GM23338 (cell line): ENCODE results near the gene AKR1C8. TPM values are rescaled to one million over a fixed set of nuclear protein-coding genes. Genes with fewer than 3 reads are reported as not detected.

Source experiments
- ATAC-seq: fragments of 200-7000 bp; cut with Tn5 transposase; 3 replicates; pipeline ENCODE4 v1.9.1; 2020
- DNase-seq: peaks from one replicate; pipeline ENCODE4 v3.0.0-alpha.2; 2015; ENCODE audit warnings: low spot score
- H2AFZ ChIP-seq: fragments of 200-600 bp; sonication (generic); 2 replicates; pipeline ENCODE4 v1.8.0; 2016; ENCODE audit warnings: antibody characterized with exemption, mild to moderate bottlenecking, moderate library complexity
- H3F3A ChIP-seq: fragments of 200-600 bp; sonication (generic); replicated peaks from 2 replicates; pipeline ENCODE4 v1.8.0; 2017; ENCODE audit warnings: antibody characterized with exemption, mixed run types, low read depth
- H3K27ac ChIP-seq: fragments of 200-600 bp; sonication (generic); 2 replicates; pipeline ENCODE4 v1.6.1; 2016; ENCODE audit warnings: low read depth
- H3K27me3 ChIP-seq: fragments of 200-600 bp; sonication (generic); 2 replicates; pipeline ENCODE4 v1.8.0; 2016; ENCODE audit warnings: mild to moderate bottlenecking, mixed run types, moderate library complexity; ENCODE audit not compliant: insufficient read depth
- H3K36me3 ChIP-seq: fragments of 200-600 bp; sonication (generic); 2 replicates; pipeline ENCODE4 v1.8.0; 2016; ENCODE audit warnings: mild to moderate bottlenecking; ENCODE audit not compliant: insufficient read depth
- H3K4me1 ChIP-seq: fragments of 200-600 bp; sonication (generic); 2 replicates; pipeline ENCODE4 v1.8.0; 2016; ENCODE audit warnings: mild to moderate bottlenecking, moderate library complexity; ENCODE audit not compliant: insufficient read depth
- H3K4me2 ChIP-seq: fragments of 200-600 bp; sonication (generic); 2 replicates; pipeline ENCODE4 v1.7.1; 2017; ENCODE audit warnings: mixed run types
- H3K4me3 ChIP-seq: fragments of 200-600 bp; sonication (generic); 2 replicates; pipeline ENCODE4 v1.6.1; 2016; ENCODE audit warnings: mixed run types
- H3K79me2 ChIP-seq: fragments of 200-600 bp; sonication (generic); replicated peaks from 2 replicates; pipeline ENCODE4 v1.8.0; 2017; ENCODE audit warnings: mild to moderate bottlenecking; ENCODE audit not compliant: insufficient read depth
- H3K9me2 ChIP-seq: fragments of 200-600 bp; sonication (generic); 2 replicates; pipeline ENCODE4 v1.8.0; 2017; ENCODE audit not compliant: insufficient read depth
- H4K20me1 ChIP-seq: fragments of 200-600 bp; sonication (generic); replicated peaks from 2 replicates; pipeline ENCODE4 v1.8.0; 2017; ENCODE audit warnings: mild to moderate bottlenecking; ENCODE audit not compliant: insufficient read depth
- H3K27ac Mint-ChIP-seq: 2 replicates; pipeline ENCODE4 v1.8.0; 2020; ENCODE audit warnings: inconsistent platforms, mild to moderate bottlenecking, moderate library complexity, mixed read lengths
- H3K27me3 Mint-ChIP-seq: 3 replicates; pipeline ENCODE4 v1.8.0; 2022; ENCODE audit warnings: low read depth, mild to moderate bottlenecking, moderate library complexity, mixed read lengths, inconsistent platforms; ENCODE audit not compliant: insufficient read depth, poor library complexity
- H3K36me3 Mint-ChIP-seq: 3 replicates; pipeline ENCODE4 v1.8.0; 2021; ENCODE audit warnings: low read depth, mild to moderate bottlenecking, inconsistent platforms, moderate library complexity, mixed read lengths
- H3K4me1 Mint-ChIP-seq: 3 replicates; pipeline ENCODE4 v1.8.0; 2020; ENCODE audit warnings: mild to moderate bottlenecking, inconsistent platforms, mixed read lengths
- H3K4me3 Mint-ChIP-seq: 3 replicates; pipeline ENCODE4 v1.8.0; 2021; ENCODE audit warnings: moderate library complexity, mild to moderate bottlenecking, inconsistent platforms, mixed read lengths
- H3K9me3 Mint-ChIP-seq: 3 replicates; pipeline ENCODE4 v1.8.0; 2020; ENCODE audit warnings: moderate library complexity, mild to moderate bottlenecking, inconsistent platforms, mixed read lengths
- CREB1 ChIP-seq: fragments of 250-450 bp; sonication (Bioruptor Pico); IDR thresholded peaks from 2 replicates; pipeline ENCODE4 v1.5.0; 2020; ENCODE audit warnings: low read depth, mild to moderate bottlenecking, moderate library complexity
- ETS1 ChIP-seq: IDR thresholded peaks from 2 replicates; pipeline ENCODE4 v1.6.1; 2016; ENCODE audit warnings: antibody characterized with exemption
- EZH2 ChIP-seq: fragments of 200-600 bp; sonication (generic); IDR thresholded peaks from one replicate; pipeline ENCODE4 v1.8.0; 2017; ENCODE audit warnings: antibody characterized with exemption, mild to moderate bottlenecking, low read depth; ENCODE audit not compliant: unreplicated experiment
- EZH2phosphoT487 ChIP-seq: fragments of 200-600 bp; sonication (generic); IDR thresholded peaks from one replicate; pipeline ENCODE4 v1.8.1; 2018; ENCODE audit warnings: antibody characterized with exemption; ENCODE audit not compliant: unreplicated experiment
- JUNB ChIP-seq: IDR thresholded peaks from one replicate; pipeline ENCODE4 v1.6.1; 2016; ENCODE audit warnings: antibody characterized with exemption; ENCODE audit not compliant: unreplicated experiment
- NANOG ChIP-seq: IDR thresholded peaks from 2 replicates; pipeline ENCODE4 v1.6.1; 2016; ENCODE audit warnings: antibody characterized with exemption, borderline replicate concordance
- POLR2AphosphoS5 ChIP-seq: IDR thresholded peaks from 2 replicates; pipeline ENCODE4 v1.6.1; 2016; ENCODE audit warnings: antibody characterized with exemption, low read depth
- REST ChIP-seq: IDR thresholded peaks from one replicate; pipeline ENCODE4 v1.6.1; 2018; ENCODE audit warnings: antibody characterized with exemption; ENCODE audit not compliant: unreplicated experiment
- ZNF114 ChIP-seq: fragments of 250-450 bp; sonication (Bioruptor Pico); IDR thresholded peaks from 2 replicates; pipeline ENCODE4 v1.5.0; 2020; ENCODE audit warnings: mild to moderate bottlenecking, moderate library complexity
- ZNF331 ChIP-seq: fragments of 250-450 bp; sonication (Bioruptor Pico); IDR thresholded peaks from 2 replicates; pipeline ENCODE4 v1.5.0; 2020; ENCODE audit warnings: low read depth, mild to moderate bottlenecking, moderate library complexity
- polyA plus RNA-seq: library from polyadenylated mRNA; unstranded; fragments of >200 nt; fragmentation: Nextera tagmentation; extraction: Ambion mirVana; gene quantifications from 2 replicates; pipeline ENCODE4 v1.2.1, GENCODE V29; 2016
- total RNA-seq: library from RNA; depleted of rRNA; stranded (reverse); fragments of >200 nt; shearing (Covaris generic); gene quantifications from 2 replicates; pipeline ENCODE4 v1.2.3, GENCODE V29; 2014

Gene AKR1C8
- total and polyA plus RNA-seq, 2 experiments from 2014 or later: not detected

DNA sequence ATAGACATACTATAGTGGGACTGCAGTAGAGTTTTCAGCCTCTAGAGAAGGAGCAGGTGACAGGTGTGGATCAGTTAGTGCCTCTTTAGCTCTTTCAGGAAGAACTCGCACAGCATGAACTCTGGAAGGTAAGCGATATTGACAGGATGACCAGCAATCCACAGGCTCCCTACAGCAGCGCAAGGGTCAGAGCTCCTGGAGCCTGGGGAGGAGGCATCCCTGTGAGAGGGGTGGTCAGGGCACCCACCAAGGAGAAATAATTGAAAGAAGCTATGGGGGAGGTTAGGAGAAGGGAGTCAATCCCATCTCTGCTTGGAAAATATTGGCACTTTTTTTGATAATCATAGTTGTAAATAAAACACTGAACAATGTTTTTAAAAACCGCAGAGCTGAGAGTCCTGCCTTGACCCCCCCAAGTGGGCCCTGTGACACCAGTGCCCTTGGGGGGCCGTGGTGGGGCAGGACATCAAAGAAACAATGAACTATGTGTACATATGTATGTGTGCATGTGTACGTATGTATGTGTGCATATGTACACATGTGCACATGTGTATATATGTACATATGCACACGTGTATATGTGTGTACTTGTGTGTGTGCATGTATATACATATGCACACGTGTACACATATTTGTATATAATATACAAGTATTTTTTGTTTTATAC is 77.0 kb downstream of the AKR1C8 start:
- H3K4me1 Mint-ChIP-seq: no peaks in the 10 kb centered on the region
- H3F3A ChIP-seq: no peaks in the 10 kb centered on the region
- no peaks in the 10 kb centered on the region for H3K27me3 ChIP-seq
- H3K36me3 ChIP-seq: 0 out of 2 replicates have a peak, but pooled peaks cover 2% of the 10 kb centered on the region
- no peak for ATAC-seq
- no peaks in the 10 kb centered on the region for H3K4me1 ChIP-seq
- no peak overlapping the region for H3K4me3 Mint-ChIP-seq
- no peak overlapping the region for H3K27ac ChIP-seq
- H3K79me2 ChIP-seq: no peaks in the 10 kb centered on the region
- H2AFZ ChIP-seq: no peak overlapping the region
- no peak overlapping the region for H3K4me2 ChIP-seq
- H3K36me3 Mint-ChIP-seq: peaks cover 15% of the 10 kb centered on the region; the same call in 2 of the 3 replicates
- H3K4me3 ChIP-seq: no peak overlapping the region
- no peaks in the 10 kb centered on the region for H3K9me2 ChIP-seq
- H3K27ac Mint-ChIP-seq: no peak overlapping the region
- H4K20me1 ChIP-seq: no peaks in the 10 kb centered on the region
- H3K9me3 Mint-ChIP-seq: peaks cover 33% of the 10 kb centered on the region
- H3K27me3 Mint-ChIP-seq: no peaks in the 10 kb centered on the region
- no peak for DNase-seq
- TF ChIP-seq ETS1 (no peak), EZH2 (no peak)

DNA sequence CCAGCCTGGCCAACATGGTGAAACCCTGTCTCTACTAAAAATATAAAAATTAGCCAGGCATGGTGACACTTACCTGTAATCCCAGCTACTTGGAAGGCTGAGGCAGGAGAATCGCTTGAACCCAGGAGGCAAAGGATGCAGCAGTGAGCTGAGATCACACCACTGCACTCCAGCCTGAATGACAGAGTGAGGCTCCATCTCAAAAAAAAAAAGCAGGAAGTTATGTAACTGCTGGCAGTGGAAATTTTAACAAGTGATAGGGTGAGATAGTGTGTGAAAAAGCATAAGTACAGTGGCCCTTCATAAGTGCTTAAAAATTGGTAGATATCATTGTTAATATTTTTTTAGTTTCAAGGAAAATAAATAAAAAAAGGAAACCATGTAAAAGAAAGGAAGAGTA is 78.4 kb downstream of the AKR1C8 start:
- H3K36me3 Mint-ChIP-seq: peaks cover 15% of the 10 kb centered on the region; the same call in 2 of the 3 replicates
- no peak overlapping the region for H3K27ac Mint-ChIP-seq
- no peaks in the 10 kb centered on the region for H3K79me2 ChIP-seq
- ATAC-seq (no peak), DNase-seq (no peak)
- H3F3A ChIP-seq: no peaks in the 10 kb centered on the region
- H3K4me2 ChIP-seq: no peak overlapping the region
- 0 out of 2 replicates have a peak, but pooled peaks cover 2% of the 10 kb centered on the region for H3K36me3 ChIP-seq
- no peaks in the 10 kb centered on the region for H4K20me1 ChIP-seq
- no peaks in the 10 kb centered on the region for H3K9me2 ChIP-seq
- no peak overlapping the region for H3K27ac ChIP-seq
- H2AFZ ChIP-seq: no peak overlapping the region
- no peaks in the 10 kb centered on the region for H3K27me3 Mint-ChIP-seq
- H3K4me3 ChIP-seq: no peak overlapping the region
- peaks cover 32% of the 10 kb centered on the region for H3K9me3 Mint-ChIP-seq
- H3K27me3 ChIP-seq: no peaks in the 10 kb centered on the region
- no peak overlapping the region for H3K4me3 Mint-ChIP-seq
- no peaks in the 10 kb centered on the region for H3K4me1 ChIP-seq
- no peaks in the 10 kb centered on the region for H3K4me1 Mint-ChIP-seq
- TF ChIP-seq NANOG: no peak

- DNase-seq: no peak
- no peak for ATAC-seq
- Histone ChIP-seq H3K4me3 (no peak overlapping the region), H3K79me2 (no peaks in the 10 kb centered on the region), H3K9me2 (no peaks in the 10 kb centered on the region), H3K4me1 (no peaks in the 10 kb centered on the region), H3K4me2 (no peak overlapping the region), H3K36me3 (0 out of 2 replicates have a peak, but pooled peaks cover 2% of the 10 kb centered on the region), H3K27me3 (no peaks in the 10 kb centered on the region), H4K20me1 (no peaks in the 10 kb centered on the region), H3F3A (no peaks in the 10 kb centered on the region), H3K27ac (no peak overlapping the region), H2AFZ (no peak overlapping the region)
- Mint-ChIP-seq H3K27me3 (no peaks in the 10 kb centered on the region), H3K27ac (no peak overlapping the region), H3K9me3 (peaks cover 27% of the 10 kb centered on the region), H3K4me1 (no peaks in the 10 kb centered on the region), H3K4me3 (no peak overlapping the region), H3K36me3 (peaks cover 14% of the 10 kb centered on the region; the same call in 2 of the 3 replicates)
- TF ChIP-seq NANOG: no peak
- no peak for TF ChIP-seq EZH2
- no peak for TF ChIP-seq REST
- no peak for TF ChIP-seq ZNF114 (CRISPR knock-in tag)
- no peak for TF ChIP-seq POLR2AphosphoS5
- no peak for TF ChIP-seq ETS1
- TF ChIP-seq ZNF331 (CRISPR knock-in tag): no peak
- TF ChIP-seq JUNB: no peak
- TF ChIP-seq EZH2phosphoT487: no peak
- no peak for TF ChIP-seq CREB1 (CRISPR knock-in tag)
Measured at GRCh38 chr10:5105626-5106025, 79.3 kb downstream of the AKR1C8 start.
